IMR-90 (cell line): ENCODE measurements around the gene BRF1. TPM values are rescaled to one million over a fixed set of nuclear protein-coding genes. Genes with fewer than 3 reads are reported as not detected.

ENCODE experiments used
- ATAC-seq: fragments of 200-7000 bp; cut with Tn5 transposase; 2 replicates; pipeline ENCODE4 v1.9.1; 2020; ENCODE audit warnings: low read depth, mild to moderate bottlenecking, moderate library complexity
- BruUV-seq: library from RNA; stranded (reverse); fragments of 400-500 nt; replicated peaks from 2 replicates; lab custom pipeline; 2021; lab: Mats Ljungman, UMichigan
- CTCF ChIA-PET: fragments of 300-600 bp; formaldehyde crosslinking; extraction: SDS; loops from one replicate; lab custom pipeline; 2021; ENCODE audit warnings: antibody characterized with exemption; lab: Yijun Ruan, JAX
- POLR2A ChIA-PET: fragments of 300-600 bp; sonication (Branson Sonifier 250); formaldehyde crosslinking; loops from one replicate; lab custom pipeline; 2022; ENCODE audit warnings: antibody characterized with exemption; ENCODE audit not compliant: unreplicated experiment; lab: Charles Lee
- DNase-seq: peaks from one replicate; pipeline ENCODE4 v3.0.0; 2013
- H2AFZ ChIP-seq: replicated peaks from 2 replicates; pipeline ENCODE3; 2013; ENCODE audit warnings: low read length, mild to moderate bottlenecking; ENCODE audit not compliant: poor library complexity
- H2AK5ac ChIP-seq: 2 replicates; pipeline ENCODE4 v1.6.1; 2013; ENCODE audit warnings: low read depth, low read length, inconsistent platforms
- H2AK9ac ChIP-seq: replicated peaks from 2 replicates; pipeline ENCODE3; 2013; ENCODE audit warnings: mild to moderate bottlenecking, low read depth, low read length, moderate library complexity; ENCODE audit not compliant: poor library complexity
- H2BK120ac ChIP-seq: 2 replicates; pipeline ENCODE4 v1.6.1; 2013; ENCODE audit warnings: low read depth, low read length, inconsistent platforms
- H2BK15ac ChIP-seq: 3 replicates; pipeline ENCODE4 v1.6.1; 2013; ENCODE audit warnings: low read depth, low read length, inconsistent platforms
- H2BK20ac ChIP-seq: 2 replicates; pipeline ENCODE4 v1.6.1; 2013; ENCODE audit warnings: low read depth, mild to moderate bottlenecking, inconsistent platforms, low read length, moderate library complexity
- H2BK5ac ChIP-seq: 2 replicates; pipeline ENCODE4 v1.6.1; 2013; ENCODE audit warnings: mild to moderate bottlenecking, low read depth, low read length, inconsistent platforms; ENCODE audit not compliant: poor library complexity, severe bottlenecking
- H3K14ac ChIP-seq: replicated peaks from 2 replicates; pipeline ENCODE4 v1.6.1; 2013; ENCODE audit warnings: low read depth, low read length, inconsistent platforms
- H3K18ac ChIP-seq: 2 replicates; pipeline ENCODE4 v1.6.1; 2013; ENCODE audit warnings: low read depth, low read length, control low read depth
- H3K23ac ChIP-seq: 2 replicates; pipeline ENCODE4 v1.6.1; 2013; ENCODE audit warnings: low read depth, low read length, inconsistent platforms
- H3K27ac ChIP-seq: 2 replicates; pipeline ENCODE4 v1.5.1; 2013; ENCODE audit warnings: mild to moderate bottlenecking, control low read depth, low read length; ENCODE audit not compliant: insufficient read depth
- H3K27me3 ChIP-seq: 2 replicates; pipeline ENCODE4 v1.6.1; 2013; ENCODE audit warnings: low read length; ENCODE audit not compliant: control insufficient read depth, insufficient read depth
- H3K36me3 ChIP-seq: 2 replicates; pipeline ENCODE4 v1.6.1; 2013; ENCODE audit warnings: low read length, mixed read lengths; ENCODE audit not compliant: control insufficient read depth, insufficient read depth
- H3K4ac ChIP-seq: 2 replicates; pipeline ENCODE4 v1.6.1; 2013; ENCODE audit warnings: low read depth, low read length, inconsistent platforms
- H3K4me1 ChIP-seq: 2 replicates; pipeline ENCODE4 v1.6.1; 2013; ENCODE audit warnings: low read length, mixed read lengths; ENCODE audit not compliant: control insufficient read depth, insufficient read depth
- H3K4me2 ChIP-seq: 2 replicates; pipeline ENCODE4 v1.6.1; 2013; ENCODE audit warnings: low read depth, mild to moderate bottlenecking, control low read depth, low read length, moderate library complexity
- H3K4me3 ChIP-seq: 2 replicates; pipeline ENCODE4 v1.5.1; 2013; ENCODE audit warnings: low read depth, mild to moderate bottlenecking, control low read depth, low read length, moderate library complexity; ENCODE audit not compliant: insufficient read depth
- H3K56ac ChIP-seq: 2 replicates; pipeline ENCODE4 v1.6.1; 2013; ENCODE audit warnings: low read length, inconsistent platforms; ENCODE audit not compliant: insufficient read depth; ENCODE audit errors: extremely low read depth
- H3K79me1 ChIP-seq, 2 experiments: 2 replicates each; pipeline ENCODE4 v1.6.1; 2013; ENCODE audit warnings: low read length in 2 of 2, inconsistent platforms in 1 of 2, low read depth in 1 of 2
- H3K9ac ChIP-seq: 2 replicates; pipeline ENCODE4 v1.6.1; 2013; ENCODE audit warnings: low read depth, low read length, control low read depth
- H3K9me1 ChIP-seq: 2 replicates; pipeline ENCODE4 v1.6.1; 2013; ENCODE audit warnings: low read length, inconsistent platforms; ENCODE audit not compliant: insufficient read depth
- H3K9me3 ChIP-seq: 2 replicates; pipeline ENCODE4 v1.6.1; 2013; ENCODE audit warnings: low read length; ENCODE audit not compliant: control insufficient read depth, insufficient read depth
- H4K20me1 ChIP-seq: 2 replicates; pipeline ENCODE4 v1.6.1; 2013; ENCODE audit warnings: low read length, inconsistent platforms; ENCODE audit not compliant: insufficient read depth
- H4K5ac ChIP-seq: 2 replicates; pipeline ENCODE4 v1.6.1; 2013; ENCODE audit warnings: mild to moderate bottlenecking, low read depth, low read length, control low read depth
- H4K8ac ChIP-seq, 2 experiments: 2 replicates each; pipeline ENCODE4 v1.6.1; 2013; ENCODE audit warnings: low read depth in 2 of 2, low read length in 2 of 2, control low read depth in 1 of 2, inconsistent platforms in 1 of 2
- H4K91ac ChIP-seq: 2 replicates; pipeline ENCODE4 v1.6.1; 2013; ENCODE audit warnings: low read depth, low read length, inconsistent platforms; ENCODE audit not compliant: insufficient read depth
- BHLHE40 ChIP-seq: fragments of 150-350 bp; IDR thresholded peaks from 2 replicates; pipeline ENCODE4 v1.6.1; 2016; ENCODE audit warnings: mild to moderate bottlenecking, low read depth, low read length
- CEBPB ChIP-seq: IDR thresholded peaks from 2 replicates; pipeline ENCODE4 v1.6.1; 2012; ENCODE audit warnings: low read depth, low read length, improper control_type of control experiment
- CHD1 ChIP-seq: IDR thresholded peaks from 2 replicates; pipeline ENCODE4 v1.6.1; 2012; ENCODE audit warnings: low read depth, low read length, improper control_type of control experiment
- CTCF ChIP-seq: conservative IDR thresholded peaks from 2 replicates; pipeline ENCODE4 v1.5.1; 2012; ENCODE audit warnings: mild to moderate bottlenecking, low read depth, low read length, improper control_type of control experiment
- ELK1 ChIP-seq: fragments of 150-350 bp; IDR thresholded peaks from 2 replicates; pipeline ENCODE4 v1.6.1; 2016; ENCODE audit warnings: low read depth, mild to moderate bottlenecking, low read length, moderate library complexity, borderline replicate concordance
- FOS ChIP-seq: fragments of 150-350 bp; IDR thresholded peaks from 2 replicates; pipeline ENCODE4 v1.6.1; 2016; ENCODE audit warnings: low read depth, low read length
- MAFK ChIP-seq: IDR thresholded peaks from 2 replicates; pipeline ENCODE4 v1.6.1; 2012; ENCODE audit warnings: low read depth, low read length, improper control_type of control experiment
- MAZ ChIP-seq: IDR thresholded peaks from 2 replicates; pipeline ENCODE4 v1.6.1; 2012; ENCODE audit warnings: low read depth, mild to moderate bottlenecking, low read length, improper control_type of control experiment, moderate library complexity, borderline replicate concordance
- MXI1 ChIP-seq: IDR thresholded peaks from 2 replicates; pipeline ENCODE4 v1.6.1; 2012; ENCODE audit warnings: low read depth, mild to moderate bottlenecking, low read length, moderate library complexity, borderline replicate concordance
- NFE2L2 ChIP-seq: fragments of 150-350 bp; IDR thresholded peaks from 2 replicates; pipeline ENCODE4 v1.6.1; 2016; ENCODE audit warnings: low read depth, mild to moderate bottlenecking, low read length
- POLR2A ChIP-seq: IDR thresholded peaks from 2 replicates; pipeline ENCODE4 v1.6.1; 2012; ENCODE audit warnings: mild to moderate bottlenecking, low read depth, low read length
- RAD21 ChIP-seq: IDR thresholded peaks from 2 replicates; pipeline ENCODE4 v1.6.1; 2012; ENCODE audit warnings: low read length, improper control_type of control experiment
- RCOR1 ChIP-seq: IDR thresholded peaks from 2 replicates; pipeline ENCODE4 v1.6.1; 2012; ENCODE audit warnings: mild to moderate bottlenecking, low read length, improper control_type of control experiment; ENCODE audit not compliant: insufficient replicate concordance
- RFX5 ChIP-seq: IDR thresholded peaks from 2 replicates; pipeline ENCODE4 v1.8.0; 2012; ENCODE audit warnings: low read depth, mild to moderate bottlenecking, low read length, moderate library complexity
- SMC3 ChIP-seq: fragments of 150-350 bp; IDR thresholded peaks from 2 replicates; pipeline ENCODE4 v1.6.1; 2016; ENCODE audit warnings: low read depth, mild to moderate bottlenecking, antibody characterized with exemption, low read length, moderate library complexity
- USF2 ChIP-seq: fragments of 150-350 bp; IDR thresholded peaks from 2 replicates; pipeline ENCODE4 v1.6.1; 2017; ENCODE audit warnings: mild to moderate bottlenecking, antibody characterized with exemption, low read length, low read depth
- WGBS, 2 experiments: methylation state at CpG; one replicate each; pipeline versions ENCODE4 v1.1.5 to v1.1.7; 2013; ENCODE audit warnings: missing lambda C conversion rate in 2 of 2; ENCODE audit not compliant: insufficient read length in 1 of 2; ENCODE audit errors: extremely low coverage in 2 of 2; 5-methylcytosine and 5-hydroxymethylcytosine counted together
- dilution Hi-C: fragments of 300-500 bp; cut with HindIII; formaldehyde crosslinking; loops from one replicate; pipeline ENCODE4 v1.14.3; 2018; ENCODE audit warnings: low sequenced_read_pairs; ENCODE audit not compliant: unreplicated experiment
- in situ Hi-C: fragments of 300-500 bp; cut with MboI; formaldehyde crosslinking; loops from 3 replicates; pipeline ENCODE4 v1.14.3; 2019; ENCODE audit warnings: low sequenced_read_pairs, inconsistent platforms, mixed read lengths
- intact Hi-C: fragments of 100-400 bp; cut with micrococcal nuclease; formaldehyde crosslinking; loops from 2 replicates; pipeline ENCODE4 v1.10.0; 2022
- polyA plus RNA-seq, 3 experiments: library from polyadenylated mRNA; depleted of rRNA; stranded (reverse); fragments of >200 nt; gene quantifications; 2 replicates each; pipeline ENCODE4 v1.2.3, GENCODE V29; 2012; ENCODE audit warnings: low replicate concordance in 1 of 3
- total RNA-seq: library from RNA; depleted of rRNA; stranded (reverse); fragments of >200 nt; gene quantifications from 2 replicates; pipeline ENCODE4 v1.2.3, GENCODE V29; 2012

BRF1 gene
- total and polyA plus RNA-seq, 2 of the 4 experiments (the other 2 are of a cell fraction), result 12.4 to 16.7 TPM

- DNase-seq, result no peak
- Histone ChIP-seq H3K23ac (no peak overlapping the region), H3K27ac (no peak overlapping the region), H2AFZ (no peak overlapping the region), H2BK15ac (no peak overlapping the region), H3K4me2 (no peak overlapping the region), H3K36me3 (no peaks in the 10 kb centered on the region), H3K4me3 (no peak overlapping the region), H3K9me1 (no peaks in the 10 kb centered on the region), H3K9me3 (peaks cover 8% of the 10 kb centered on the region; the same call in 1 of the 2 replicates), H4K5ac (no peak overlapping the region), H2BK120ac (no peak overlapping the region), H3K14ac (no peak overlapping the region), H2BK5ac (no peak overlapping the region), H3K79me1 (no peaks in the 10 kb centered on the region), H3K4me1 (peaks cover 2% of the 10 kb centered on the region; the same call in 1 of the 2 replicates), H4K20me1 (0 out of 2 replicates have a peak, but pooled peaks cover 4% of the 10 kb centered on the region), H3K18ac (no peak overlapping the region), H4K8ac (no peak overlapping the region), H3K4ac (no peak overlapping the region), H3K56ac (no peak overlapping the region), H2AK9ac (no peak overlapping the region), H3K9ac (no peak overlapping the region), H3K27me3 (peaks cover 17% of the 10 kb centered on the region; the same call in 1 of the 2 replicates), H2BK20ac (no peak overlapping the region), H2AK5ac (no peak overlapping the region), H4K91ac (no peak overlapping the region)
- ATAC-seq, result no peak
- dilution Hi-C loops, result no loop called here
- CTCF ChIA-PET, result no interaction called here
- POLR2A ChIA-PET, result interaction anchor here (0.6 kb wide), 1 partner anchor 206 kb away, joined by 3 read pairs; no protein-coding TSS in a partner anchor
- intact Hi-C loops, result loop anchor here (5.0 kb wide), 1 partner anchor 92 kb away; no protein-coding TSS in a partner anchor
- in situ Hi-C loops, result no loop called here
- BruUV-seq, result no TSS peak
- no peak for TF ChIP-seq CEBPB
- TF ChIP-seq RCOR1, result no peak
- TF ChIP-seq BHLHE40, result no peak
- TF ChIP-seq POLR2A, result no peak
- TF ChIP-seq CTCF, result no peak
- TF ChIP-seq MXI1, result no peak
- no peak for TF ChIP-seq ELK1
- TF ChIP-seq SMC3, result no peak
- TF ChIP-seq RFX5, result no peak
- TF ChIP-seq NFE2L2, result no peak
- TF ChIP-seq CHD1, result no peak
- TF ChIP-seq FOS, result no peak
- TF ChIP-seq RAD21, result no peak
- TF ChIP-seq USF2, result no peak
- TF ChIP-seq MAFK, result no peak
- no peak for TF ChIP-seq MAZ
- 41% methylated on average over 5 of the region's 9 CpGs; no CpG with 5 or more reads in 1 of the 2 experiments for WGBS, 2 experiments
Measured at GRCh38 chr14:105184461-105184860, 116.3 kb downstream of the BRF1 start.
